Activated B cell treated with CpG ODN at 0.5 μM for 24 hours (primary cell): ENCODE data around the gene ARFGAP1. TPM values are rescaled to one million over a fixed set of nuclear protein-coding genes. Genes with fewer than 3 reads are reported as not detected.

Source experiments
- ATAC-seq: fragments of 200-7000 bp; cut with Tn5 transposase; one replicate; pipeline ENCODE4 v1.10.0; 2021; ENCODE audit warnings: low read depth, mild to moderate bottlenecking, moderate library complexity
- CTCF ChIA-PET: fragments of 350-600 bp; sonication (Branson Sonifier 250); formaldehyde crosslinking; loops from one replicate; lab custom pipeline; 2021; ENCODE audit warnings: antibody characterized with exemption; lab: Charles Lee
- POLR2A ChIA-PET: fragments of 350-600 bp; sonication (Branson Sonifier 250); formaldehyde crosslinking; loops from one replicate; lab custom pipeline; 2021; ENCODE audit warnings: antibody characterized with exemption; lab: Charles Lee
- DNase-seq: peaks from one replicate; pipeline ENCODE4 v3.0.0; 2022
- H3K27ac Mint-ChIP-seq: one replicate; pipeline ENCODE4 v1.8.0; 2020; ENCODE audit warnings: mixed read lengths
- H3K27me3 Mint-ChIP-seq: one replicate; pipeline ENCODE4 v1.8.0; 2021; ENCODE audit warnings: mixed read lengths
- H3K36me3 Mint-ChIP-seq: one replicate; pipeline ENCODE4 v1.8.0; 2021; ENCODE audit warnings: low read depth, mixed read lengths
- H3K4me1 Mint-ChIP-seq: one replicate; pipeline ENCODE4 v1.8.0; 2021; ENCODE audit warnings: mixed read lengths
- H3K4me3 Mint-ChIP-seq: one replicate; pipeline ENCODE4 v1.8.0; 2020; ENCODE audit warnings: mild to moderate bottlenecking, mixed read lengths
- H3K9me3 Mint-ChIP-seq: one replicate; pipeline ENCODE4 v1.8.0; 2020; ENCODE audit warnings: mixed read lengths
- CTCF ChIP-seq: fragments of 200-600 bp; IDR thresholded peaks from one replicate; pipeline ENCODE4 v1.8.0; 2022; ENCODE audit warnings: antibody characterized with exemption, mild to moderate bottlenecking
- intact Hi-C: fragments of 100-400 bp; cut with micrococcal nuclease; formaldehyde crosslinking; loops from one replicate; pipeline ENCODE4 v1.15.1; 2024
- total RNA-seq: library from RNA; stranded (reverse); gene quantifications from 2 replicates; pipeline ENCODE4 v1.2.3, GENCODE V29; 2022

The ARFGAP1 gene
- total RNA-seq, 1 donor from 2014 or later: 85.8 TPM

GRCh38 chr20:63307538-63308217 is 35.1 kb downstream of the ARFGAP1 start:
- ChIA-PET POLR2A (no interaction called here), CTCF (interaction anchor here (1.0 kb wide), 1 partner anchor 666 kb away, joined by 4 read pairs; no protein-coding TSS in a partner anchor)
- H3K27ac Mint-ChIP-seq: no peak overlapping the region
- no peaks in the 10 kb centered on the region for H3K36me3 Mint-ChIP-seq
- H3K4me3 Mint-ChIP-seq: no peak overlapping the region
- ATAC-seq (no peak), DNase-seq (no peak)
- H3K4me1 Mint-ChIP-seq: no peaks in the 10 kb centered on the region
- intact Hi-C loops: no loop called here
- peaks cover 1% of the 10 kb centered on the region for H3K9me3 Mint-ChIP-seq
- no peak for TF ChIP-seq CTCF
- H3K27me3 Mint-ChIP-seq: peaks cover 3% of the 10 kb centered on the region

GRCh38 chr20:63308218-63308911 is 35.8 kb downstream of the ARFGAP1 start:
- Mint-ChIP-seq H3K36me3 (no peaks in the 10 kb centered on the region), H3K4me3 (no peak overlapping the region), H3K27ac (no peak overlapping the region), H3K27me3 (peaks cover 2% of the 10 kb centered on the region), H3K9me3 (no peaks in the 10 kb centered on the region), H3K4me1 (no peaks in the 10 kb centered on the region)
- POLR2A ChIA-PET: no interaction called here
- DNase-seq: no peak
- intact Hi-C loops: no loop called here
- ATAC-seq: no peak
- CTCF ChIA-PET: interaction anchor here (1.0 kb wide), 1 partner anchor 665 kb away, joined by 4 read pairs; no protein-coding TSS in a partner anchor
- no peak for TF ChIP-seq CTCF

GRCh38 chr20:63309261-63310071 is 36.9 kb downstream of the ARFGAP1 start:
- no peaks in the 10 kb centered on the region for H3K9me3 Mint-ChIP-seq
- intact Hi-C loops: loop anchor here (5.0 kb wide), 1 partner anchor 663 kb away; no protein-coding TSS in a partner anchor
- H3K27me3 Mint-ChIP-seq: peaks cover 2% of the 10 kb centered on the region
- no peak overlapping the region for H3K4me3 Mint-ChIP-seq
- DNase-seq (no peak), ATAC-seq (peak; percentile 34)
- H3K4me1 Mint-ChIP-seq: no peaks in the 10 kb centered on the region
- CTCF ChIA-PET: interaction anchor here (0.6 to 1.6 kb wide), 5 partner anchors 37 to 555 kb away, joined by 3 to 5 read pairs (median 3); no protein-coding TSS in a partner anchor
- POLR2A ChIA-PET: interaction anchor here (0.9 kb wide), 1 partner anchor 211 kb away, joined by 3 read pairs; the partner anchor contains the start of gene PPDPF
- H3K36me3 Mint-ChIP-seq: no peaks in the 10 kb centered on the region
- H3K27ac Mint-ChIP-seq: no peak overlapping the region
- peak; percentile 21 for TF ChIP-seq CTCF

- Mint-ChIP-seq H3K27me3 (peaks cover 2% of the 10 kb centered on the region), H3K27ac (no peak overlapping the region), H3K9me3 (no peaks in the 10 kb centered on the region), H3K4me3 (no peak overlapping the region), H3K36me3 (no peaks in the 10 kb centered on the region), H3K4me1 (no peaks in the 10 kb centered on the region)
- no peak for DNase-seq
- no peak for ATAC-seq
- no peak for TF ChIP-seq CTCF
- ChIA-PET POLR2A (interaction anchor here (0.9 kb wide), 1 partner anchor 210 kb away, joined by 3 read pairs; the partner anchor contains the start of gene PPDPF), CTCF (interaction anchor here (1.6 kb wide), 1 partner anchor 67 kb away, joined by 5 read pairs; no protein-coding TSS in a partner anchor)
- intact Hi-C loops: loop anchor here (5.0 kb wide), 1 partner anchor 662 kb away; no protein-coding TSS in a partner anchor
Measured at GRCh38 chr20:63310265-63310991, 37.8 kb downstream of the ARFGAP1 start.
